MM.1S (cell line): ENCODE measurements around the gene AGBL1.

ENCODE experiments used
- DNase-seq: peaks from one replicate; pipeline ENCODE4 v3.0.0-alpha.2; 2015
- H2AFZ ChIP-seq: fragments of 300-600 bp; sonication (generic); 2 replicates; pipeline ENCODE4 v1.6.0; 2016; ENCODE audit warnings: antibody characterized with exemption, low read length
- H3F3A ChIP-seq: fragments of 300-600 bp; sonication (generic); 2 replicates; pipeline ENCODE4 v1.6.1; 2016; ENCODE audit warnings: mild to moderate bottlenecking, antibody characterized with exemption, low read length, moderate library complexity, mixed read lengths; ENCODE audit not compliant: insufficient read depth
- H3K27ac ChIP-seq: fragments of 300-600 bp; sonication (generic); 2 replicates; pipeline ENCODE4 v1.5.1; 2016; ENCODE audit warnings: mild to moderate bottlenecking, low read length
- H3K27me3 ChIP-seq: fragments of 300-600 bp; sonication (generic); replicated peaks from 2 replicates; pipeline ENCODE4 v1.6.0; 2016; ENCODE audit warnings: low read length; ENCODE audit not compliant: insufficient read depth
- H3K36me3 ChIP-seq: fragments of 300-600 bp; sonication (generic); replicated peaks from 2 replicates; pipeline ENCODE4 v1.6.1; 2016; ENCODE audit warnings: mild to moderate bottlenecking, low read length, mixed read lengths; ENCODE audit not compliant: insufficient read depth
- H3K4me1 ChIP-seq: fragments of 300-600 bp; sonication (generic); 2 replicates; pipeline ENCODE4 v1.6.1; 2016; ENCODE audit warnings: low read length, mixed read lengths
- H3K4me2 ChIP-seq: fragments of 300-600 bp; sonication (generic); 2 replicates; pipeline ENCODE4 v1.6.0; 2016; ENCODE audit warnings: low read depth, low read length
- H3K4me3 ChIP-seq: fragments of 300-600 bp; sonication (generic); 2 replicates; pipeline ENCODE4 v1.5.1; 2016; ENCODE audit warnings: low read length, mixed read lengths
- H3K79me2 ChIP-seq: fragments of 300-600 bp; sonication (generic); 2 replicates; pipeline ENCODE4 v1.6.1; 2016; ENCODE audit warnings: mixed run types, low read length, mixed read lengths
- H3K9ac ChIP-seq: fragments of 300-600 bp; sonication (generic); 2 replicates; pipeline ENCODE4 v1.6.1; 2016; ENCODE audit warnings: low read length, mixed read lengths
- H3K9me2 ChIP-seq: fragments of 300-600 bp; sonication (generic); replicated peaks from 2 replicates; pipeline ENCODE4 v1.6.1; 2016; ENCODE audit warnings: mild to moderate bottlenecking, low read length, mixed read lengths; ENCODE audit not compliant: insufficient read depth
- H3K9me3 ChIP-seq: fragments of 300-600 bp; sonication (generic); replicated peaks from 2 replicates; pipeline ENCODE4 v1.6.1; 2016; ENCODE audit warnings: mild to moderate bottlenecking, low read length, mixed read lengths; ENCODE audit not compliant: insufficient read depth
- H4K20me1 ChIP-seq: fragments of 300-600 bp; sonication (generic); 2 replicates; pipeline ENCODE4 v1.6.1; 2016; ENCODE audit warnings: mild to moderate bottlenecking, low read length, moderate library complexity, mixed read lengths; ENCODE audit not compliant: insufficient read depth
- EZH2 ChIP-seq: fragments of 300-600 bp; sonication (generic); optimal IDR thresholded peaks from 2 replicates; pipeline ENCODE3; 2017; ENCODE audit warnings: low read depth, mild to moderate bottlenecking, antibody characterized with exemption, low read length, mixed read lengths
- EZH2phosphoT487 ChIP-seq: fragments of 300-600 bp; sonication (generic); IDR thresholded peaks from 2 replicates; pipeline ENCODE4 v1.6.1; 2018; ENCODE audit warnings: antibody characterized with exemption, low read length
- TF ChIP-seq, protein P1 (sequence below): fragments of 300-600 bp; sonication (generic); IDR thresholded peaks from 2 replicates; pipeline ENCODE4 v1.5.1; 2016; ENCODE audit warnings: antibody characterized with exemption, low read length, mixed read lengths

Gene AGBL1

DNA sequence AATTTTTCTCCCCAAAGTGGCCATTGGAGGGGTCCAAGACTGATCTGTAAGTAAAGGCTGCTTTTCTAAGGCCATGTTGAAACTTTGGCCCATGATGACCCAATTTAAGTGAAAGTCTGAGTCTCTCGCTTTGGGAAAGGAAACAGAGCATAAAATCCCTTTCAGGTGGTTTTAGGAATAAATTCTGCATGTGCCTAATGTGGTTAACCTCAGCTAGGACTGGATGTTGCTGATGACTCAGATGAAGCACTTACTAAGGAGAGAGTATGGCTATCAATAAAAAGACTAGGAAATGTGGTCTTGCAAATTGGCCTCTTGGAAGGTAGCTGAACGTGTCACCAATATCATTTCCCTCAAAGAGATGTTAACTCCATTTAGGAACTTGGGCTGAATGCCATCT, 458.5 kb downstream of the AGBL1 start:
- Histone ChIP-seq H3K36me3 (no peaks in the 10 kb centered on the region), H3K9me3 (no peaks in the 10 kb centered on the region), H2AFZ (no peak overlapping the region), H3K27me3 (no peaks in the 10 kb centered on the region), H3K79me2 (no peaks in the 10 kb centered on the region), H3F3A (no peaks in the 10 kb centered on the region), H3K9ac (no peak overlapping the region), H3K4me1 (no peaks in the 10 kb centered on the region), H3K9me2 (no peaks in the 10 kb centered on the region), H4K20me1 (no peaks in the 10 kb centered on the region), H3K4me3 (no peak overlapping the region), H3K27ac (no peak overlapping the region), H3K4me2 (no peak overlapping the region)
- DNase-seq: no peak
- TF ChIP-seq EZH2phosphoT487 (no peak), EZH2 (no peak)
- TF ChIP-seq, protein P1, sequence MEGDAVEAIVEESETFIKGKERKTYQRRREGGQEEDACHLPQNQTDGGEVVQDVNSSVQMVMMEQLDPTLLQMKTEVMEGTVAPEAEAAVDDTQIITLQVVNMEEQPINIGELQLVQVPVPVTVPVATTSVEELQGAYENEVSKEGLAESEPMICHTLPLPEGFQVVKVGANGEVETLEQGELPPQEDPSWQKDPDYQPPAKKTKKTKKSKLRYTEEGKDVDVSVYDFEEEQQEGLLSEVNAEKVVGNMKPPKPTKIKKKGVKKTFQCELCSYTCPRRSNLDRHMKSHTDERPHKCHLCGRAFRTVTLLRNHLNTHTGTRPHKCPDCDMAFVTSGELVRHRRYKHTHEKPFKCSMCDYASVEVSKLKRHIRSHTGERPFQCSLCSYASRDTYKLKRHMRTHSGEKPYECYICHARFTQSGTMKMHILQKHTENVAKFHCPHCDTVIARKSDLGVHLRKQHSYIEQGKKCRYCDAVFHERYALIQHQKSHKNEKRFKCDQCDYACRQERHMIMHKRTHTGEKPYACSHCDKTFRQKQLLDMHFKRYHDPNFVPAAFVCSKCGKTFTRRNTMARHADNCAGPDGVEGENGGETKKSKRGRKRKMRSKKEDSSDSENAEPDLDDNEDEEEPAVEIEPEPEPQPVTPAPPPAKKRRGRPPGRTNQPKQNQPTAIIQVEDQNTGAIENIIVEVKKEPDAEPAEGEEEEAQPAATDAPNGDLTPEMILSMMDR: no peak

DNA sequence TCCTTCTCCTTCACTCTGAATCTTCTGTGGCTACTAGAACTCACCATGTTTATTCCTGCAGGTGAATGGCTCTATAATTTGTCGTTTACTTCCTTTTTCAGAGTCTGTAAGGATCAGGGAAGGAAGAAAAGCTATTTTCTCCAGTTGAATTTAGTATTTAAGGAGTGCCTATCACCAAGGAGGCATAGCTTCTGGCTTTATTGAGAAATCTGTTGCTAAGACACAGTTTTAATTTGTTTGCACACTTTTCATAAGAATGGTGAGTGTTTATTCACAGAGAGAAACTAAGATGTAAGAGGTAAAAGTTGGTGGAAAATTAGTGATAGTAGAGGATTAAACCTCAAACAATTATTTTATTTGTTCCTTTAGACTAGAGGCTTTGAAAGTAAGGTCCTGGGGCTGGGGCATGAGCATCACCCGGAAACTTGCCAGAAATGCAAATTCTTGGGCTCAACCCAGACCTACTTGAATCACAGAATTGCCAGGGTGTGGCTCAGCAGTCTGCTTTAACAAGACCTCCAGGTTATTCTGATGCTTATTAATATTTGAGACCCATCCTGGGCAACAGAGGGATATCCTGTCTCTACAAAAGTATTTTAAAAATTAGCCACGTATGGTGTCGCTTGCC, 461.3 kb downstream of the AGBL1 start:
- H3K9me3 ChIP-seq: no peaks in the 10 kb centered on the region
- TF ChIP-seq EZH2phosphoT487 (no peak), EZH2 (no peak)
- TF ChIP-seq, protein P1: no peak
- H3K79me2 ChIP-seq: no peaks in the 10 kb centered on the region
- H3F3A ChIP-seq: no peaks in the 10 kb centered on the region
- H3K9ac ChIP-seq: no peak overlapping the region
- no peak overlapping the region for H3K4me2 ChIP-seq
- no peak overlapping the region for H2AFZ ChIP-seq
- H3K27me3 ChIP-seq: no peaks in the 10 kb centered on the region
- H4K20me1 ChIP-seq: no peaks in the 10 kb centered on the region
- H3K36me3 ChIP-seq: no peaks in the 10 kb centered on the region
- H3K4me3 ChIP-seq: no peak overlapping the region
- no peak overlapping the region for H3K27ac ChIP-seq
- no peaks in the 10 kb centered on the region for H3K4me1 ChIP-seq
- no peaks in the 10 kb centered on the region for H3K9me2 ChIP-seq
- DNase-seq: no peak

DNA sequence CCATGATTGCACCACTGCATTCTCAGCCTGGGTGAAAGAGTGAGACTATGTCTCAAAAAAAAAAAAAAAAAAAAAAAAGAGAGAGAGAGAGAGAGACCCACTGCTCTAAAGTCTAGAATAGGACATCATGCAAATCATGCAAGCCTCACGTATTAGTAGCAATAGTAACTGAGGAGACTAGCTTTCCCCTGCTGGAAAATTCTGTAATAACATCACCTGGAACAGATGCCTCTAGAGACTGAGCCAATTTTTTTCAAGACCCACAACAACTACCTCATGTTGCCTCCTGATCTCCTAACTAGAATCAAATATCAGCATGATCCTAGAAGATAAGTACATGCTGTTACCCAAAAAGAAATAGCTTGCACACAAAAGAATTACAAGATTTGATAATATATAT, 461.9 kb downstream of the AGBL1 start:
- no peak for DNase-seq
- H3K4me2 ChIP-seq: no peak overlapping the region
- TF ChIP-seq EZH2phosphoT487: no peak
- TF ChIP-seq EZH2: no peak
- TF ChIP-seq, protein P1: no peak
- no peak overlapping the region for H2AFZ ChIP-seq
- H3K36me3 ChIP-seq: no peaks in the 10 kb centered on the region
- no peaks in the 10 kb centered on the region for H3K4me1 ChIP-seq
- no peak overlapping the region for H3K27ac ChIP-seq
- no peaks in the 10 kb centered on the region for H3F3A ChIP-seq
- no peaks in the 10 kb centered on the region for H3K9me3 ChIP-seq
- H3K9ac ChIP-seq: no peak overlapping the region
- H3K27me3 ChIP-seq: no peaks in the 10 kb centered on the region
- H4K20me1 ChIP-seq: no peaks in the 10 kb centered on the region
- H3K79me2 ChIP-seq: no peaks in the 10 kb centered on the region
- no peaks in the 10 kb centered on the region for H3K9me2 ChIP-seq
- no peak overlapping the region for H3K4me3 ChIP-seq
